ENCODE results near the gene COMMD9. TPM values are rescaled to one million over a fixed set of nuclear protein-coding genes. Genes with fewer than 3 reads are reported as not detected.

Gene COMMD9
- total RNA-seq, 1 donor from 2014 or later = 53.5 TPM

- no peak overlapping the region for H3K4me3 Mint-ChIP-seq
- no peak overlapping the region for H3K27ac Mint-ChIP-seq
- H3K36me3 Mint-ChIP-seq = no peaks in the 10 kb centered on the region
- no peak for DNase-seq (ENCODE audit: low spot score in 2 of 2, unreplicated experiment in 2 of 2)
- no peaks in the 10 kb centered on the region for H3K9me3 Mint-ChIP-seq
- H3K4me1 Mint-ChIP-seq = peaks cover 30% of the 10 kb centered on the region
- H3K27me3 Mint-ChIP-seq (ENCODE audit: low read depth) = no peaks in the 10 kb centered on the region
- TF ChIP-seq CTCF (IDR thresholded peaks at IDR 0.05; ENCODE audit: unreplicated experiment) = no peak
Observed at GRCh38 chr11:36313750-36314433, 24.7 kb upstream of the COMMD9 start.

GRCh38 chr11:36312611-36313472, 23.6 kb upstream of the COMMD9 start:
- Mint-ChIP-seq H3K4me1 (peaks cover 30% of the 10 kb centered on the region), H3K36me3 (no peaks in the 10 kb centered on the region), H3K9me3 (no peaks in the 10 kb centered on the region), H3K27me3 (ENCODE audit: low read depth) (no peaks in the 10 kb centered on the region), H3K4me3 (no peak overlapping the region), H3K27ac (no peak overlapping the region)
- DNase-seq (ENCODE audit: low spot score in 2 of 2, unreplicated experiment in 2 of 2) = no peak
- TF ChIP-seq CTCF (IDR thresholded peaks at IDR 0.05; ENCODE audit: unreplicated experiment) = no peak

GRCh38 chr11:36311926-36312595, 22.8 kb upstream of the COMMD9 start:
- Mint-ChIP-seq H3K27me3 (ENCODE audit: low read depth) (no peaks in the 10 kb centered on the region), H3K36me3 (no peaks in the 10 kb centered on the region), H3K4me3 (no peak overlapping the region), H3K9me3 (no peaks in the 10 kb centered on the region), H3K4me1 (peaks cover 30% of the 10 kb centered on the region), H3K27ac (no peak overlapping the region)
- no peak for DNase-seq (ENCODE audit: low spot score in 2 of 2, unreplicated experiment in 2 of 2)
- TF ChIP-seq CTCF (IDR thresholded peaks at IDR 0.05; ENCODE audit: unreplicated experiment) = no peak

GRCh38 chr11:36309779-36310178, 20.6 kb upstream of the COMMD9 start:
- peaks cover 10% of the 10 kb centered on the region for H3K4me1 Mint-ChIP-seq
- H3K4me3 Mint-ChIP-seq = no peak overlapping the region
- no peak for TF ChIP-seq CTCF (IDR thresholded peaks at IDR 0.05; ENCODE audit: unreplicated experiment)
- no peaks in the 10 kb centered on the region for H3K27me3 Mint-ChIP-seq (ENCODE audit: low read depth)
- no peaks in the 10 kb centered on the region for H3K36me3 Mint-ChIP-seq
- no peaks in the 10 kb centered on the region for H3K9me3 Mint-ChIP-seq
- H3K27ac Mint-ChIP-seq = no peak overlapping the region
- no peak for DNase-seq (ENCODE audit: low spot score in 2 of 2, unreplicated experiment in 2 of 2)

- Mint-ChIP-seq H3K36me3 (no peaks in the 10 kb centered on the region), H3K27ac (no peak overlapping the region)
- no peak for DNase-seq (ENCODE audit: low spot score in 2 of 2, unreplicated experiment in 2 of 2)
Observed at GRCh38 chr11:36308577-36308976, 19.4 kb upstream of the COMMD9 start.

More at GRCh38 chr11:36308577-36308976, 19.4 kb upstream of the COMMD9 start:
- no peaks in the 10 kb centered on the region for H3K4me1 Mint-ChIP-seq
- H3K4me3 Mint-ChIP-seq = no peak overlapping the region
- no peaks in the 10 kb centered on the region for H3K9me3 Mint-ChIP-seq
- no peak for TF ChIP-seq CTCF (IDR thresholded peaks at IDR 0.05; ENCODE audit: unreplicated experiment)
- H3K27me3 Mint-ChIP-seq (ENCODE audit: low read depth) = no peaks in the 10 kb centered on the region
